Tibial nerve (tissue), 4 donors: ENCODE data around the gene PAPOLG. TPM values are rescaled to one million over a fixed set of nuclear protein-coding genes. Genes with fewer than 3 reads are reported as not detected.

Source experiments
- DNase-seq, 2 donors: peaks; one replicate each; pipeline ENCODE4 v3.0.0-alpha.2; 2019; ENCODE audit warnings: low spot score in 2 of 2
- H3K27ac ChIP-seq, 4 donors: fragments of 200-600 bp; sonication (generic) in 3 of 4; one replicate each; pipeline ENCODE4 v1.5.1; 2017 to 2019; ENCODE audit warnings: mild to moderate bottlenecking in 1 of 4
- H3K27me3 ChIP-seq, 2 donors: fragments of 200-600 bp; sonication (generic) in 1 of 2; one replicate each; pipeline versions ENCODE4 v1.5.1 to v1.6.0; 2017 to 2019
- H3K36me3 ChIP-seq, 3 donors: fragments of 200-600 bp; sonication (generic); one replicate each; pipeline ENCODE4 v1.5.1; 2018 to 2019
- H3K4me1 ChIP-seq, 4 donors: fragments of 200-600 bp; sonication (generic) in 3 of 4; one replicate each; pipeline ENCODE4 v1.5.1; 2017 to 2019
- H3K4me3 ChIP-seq, 4 donors: fragments of 200-600 bp; sonication (generic) in 3 of 4; one replicate each; pipeline ENCODE4 v1.5.1; 2017 to 2019; ENCODE audit warnings: mild to moderate bottlenecking in 1 of 4, moderate library complexity in 1 of 4
- H3K9me3 ChIP-seq, 4 donors: fragments of 200-600 bp; sonication (generic) in 3 of 4; one replicate each; pipeline ENCODE4 v1.5.1; 2017 to 2019
- CTCF ChIP-seq, 5 experiments: fragments of 200-600 bp in 3 of 5; fragments of 450-650 bp in 2 of 5; sonication (generic) in 3 of 5; IDR thresholded peaks; one replicate each; pipeline ENCODE4 v1.5.1; 2016 to 2019; ENCODE audit warnings: antibody characterized with exemption in 5 of 5, mild to moderate bottlenecking in 3 of 5, moderate library complexity in 2 of 5
- EP300 ChIP-seq, 2 donors: sonication (generic); formaldehyde crosslinking; IDR thresholded peaks; one replicate each; pipeline ENCODE4 v1.6.1; 2017; ENCODE audit warnings: antibody characterized with exemption in 2 of 2, mild to moderate bottlenecking in 1 of 2
- POLR2A ChIP-seq, 2 donors: fragments of 450-650 bp; IDR thresholded peaks; one replicate each; pipeline ENCODE4 v1.6.1; 2017; ENCODE audit warnings: antibody characterized with exemption in 2 of 2, mild to moderate bottlenecking in 2 of 2, moderate library complexity in 2 of 2
- whole genome bisulfite sequencing, 2 donors: methylation state at CpG; one replicate each; pipeline ENCODE4 v1.1.5; 2018; 5-methylcytosine and 5-hydroxymethylcytosine counted together
- total RNA-seq, 4 donors: library from RNA; depleted of rRNA; stranded (reverse); fragments of >200 nt; gene quantifications; one replicate each; pipeline ENCODE4 v1.1.0, GENCODE V29; 2016

Gene PAPOLG
- total RNA-seq, 4 donors from 2014 or later: 12.9 to 18.4 (median 14.8) TPM

- peaks cover 0 to 3% (median 0%) of the 10 kb centered on the region in 4 donors for H3K4me1 ChIP-seq
- 52 to 68% methylated on average over 1 of the region's 1 CpG for WGBS, 2 donors
- no peak for TF ChIP-seq CTCF (IDR thresholded peaks at IDR 0.05)
- TF ChIP-seq POLR2A (IDR thresholded peaks at IDR 0.05): no peak
- no peak for TF ChIP-seq EP300 (IDR thresholded peaks at IDR 0.05)
- H3K27me3 ChIP-seq: no peaks in the 10 kb centered on the region
- no peaks in the 10 kb centered on the region for H3K9me3 ChIP-seq
- no peak overlapping the region for H3K4me3 ChIP-seq
- H3K27ac ChIP-seq: no peak overlapping the region
- DNase-seq: no peak
- no peaks in the 10 kb centered on the region for H3K36me3 ChIP-seq
Observed at GRCh38 chr2:60837123-60837522, 81.1 kb downstream of the PAPOLG start.

- Histone ChIP-seq H3K27me3 (no peaks in the 10 kb centered on the region), H3K27ac (no peak overlapping the region), H3K4me3 (no peak overlapping the region), H3K36me3 (no peaks in the 10 kb centered on the region), H3K9me3 (no peaks in the 10 kb centered on the region), H3K4me1 (peaks cover 0 to 3% (median 0%) of the 10 kb centered on the region in 4 donors)
- TF ChIP-seq EP300 (IDR thresholded peaks at IDR 0.05) (no peak), CTCF (IDR thresholded peaks at IDR 0.05) (no peak), POLR2A (IDR thresholded peaks at IDR 0.05) (no peak)
- 46 to 60% methylated on average over 3 of the region's 3 CpGs for WGBS, 2 donors
- no peak for DNase-seq
Observed at GRCh38 chr2:60838481-60838880, 82.4 kb downstream of the PAPOLG start.

DNA sequence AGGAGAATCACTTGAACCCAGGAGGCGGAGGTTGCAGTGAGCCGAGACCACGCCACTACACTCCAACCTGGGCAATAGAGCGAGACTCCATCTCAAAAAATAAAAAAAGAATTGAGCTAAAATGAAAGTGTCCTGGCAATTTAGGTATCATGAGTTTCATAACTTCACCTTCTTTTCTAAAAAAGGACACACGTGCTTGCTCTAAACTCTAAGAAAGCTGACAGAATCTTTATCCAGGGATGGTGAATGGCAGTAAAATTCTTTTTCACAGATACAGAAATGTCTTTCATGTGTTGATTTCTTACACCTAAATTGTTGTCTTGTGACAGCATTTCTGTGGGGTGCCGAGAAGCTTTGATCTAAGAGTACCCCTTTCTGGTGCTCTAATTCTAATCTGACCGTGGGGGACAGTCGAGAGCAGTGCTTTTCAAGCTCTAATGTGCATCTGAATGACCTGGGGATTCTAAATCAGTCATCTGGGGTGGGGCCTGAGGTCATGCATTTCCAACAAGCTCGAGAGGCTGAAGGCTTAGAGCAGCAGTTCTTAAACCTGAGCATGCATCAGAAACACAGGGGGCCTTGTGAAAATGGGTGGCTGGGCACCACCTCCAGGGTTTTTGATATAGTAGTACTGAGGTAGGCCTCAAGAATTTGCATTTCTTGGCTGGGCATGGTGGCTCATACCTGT, 83.2 kb downstream of the PAPOLG start:
- Histone ChIP-seq H3K4me1 (peaks cover 0 to 2% (median 0%) of the 10 kb centered on the region in 4 donors), H3K36me3 (no peaks in the 10 kb centered on the region), H3K27me3 (no peaks in the 10 kb centered on the region), H3K4me3 (no peak overlapping the region), H3K27ac (no peak overlapping the region), H3K9me3 (no peaks in the 10 kb centered on the region)
- 82% methylated on average over 9 of the region's 9 CpGs for WGBS, 2 donors
- TF ChIP-seq CTCF (IDR thresholded peaks at IDR 0.05): no peak
- no peak for TF ChIP-seq EP300 (IDR thresholded peaks at IDR 0.05)
- no peak for TF ChIP-seq POLR2A (IDR thresholded peaks at IDR 0.05)
- no peak for DNase-seq

DNA sequence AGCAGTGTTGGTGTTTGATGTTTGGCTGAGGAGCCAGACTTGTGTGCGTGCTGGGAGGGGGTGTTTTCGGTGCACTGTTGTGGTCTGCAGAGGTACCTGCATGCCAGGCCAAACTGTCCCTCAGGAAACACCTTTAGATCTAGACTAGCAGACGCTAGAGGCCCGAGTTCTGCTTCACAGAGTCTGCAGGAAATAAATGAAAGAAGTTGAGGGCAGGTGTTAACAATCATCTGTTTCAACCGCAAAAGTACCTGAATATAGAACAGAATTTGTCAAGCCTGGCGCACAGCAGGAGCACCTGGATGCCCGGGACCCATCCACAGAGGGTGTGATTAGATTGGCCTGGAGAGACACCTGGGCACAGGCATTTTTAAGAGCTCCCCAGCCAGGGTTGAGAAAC, 84.8 kb downstream of the PAPOLG start:
- Histone ChIP-seq H3K27ac (no peak overlapping the region), H3K27me3 (no peaks in the 10 kb centered on the region), H3K36me3 (no peaks in the 10 kb centered on the region), H3K4me3 (no peak overlapping the region), H3K9me3 (no peaks in the 10 kb centered on the region), H3K4me1 (no peaks in the 10 kb centered on the region)
- TF ChIP-seq POLR2A (IDR thresholded peaks at IDR 0.05): no peak
- no peak for TF ChIP-seq CTCF (IDR thresholded peaks at IDR 0.05)
- no peak for TF ChIP-seq EP300 (IDR thresholded peaks at IDR 0.05)
- 61 to 68% methylated on average over 7 of the region's 7 CpGs for WGBS, 2 donors
- no peak for DNase-seq

GRCh38 chr2:60843006-60843405, 86.9 kb downstream of the PAPOLG start:
- Histone ChIP-seq H3K36me3 (no peaks in the 10 kb centered on the region), H3K9me3 (no peaks in the 10 kb centered on the region), H3K4me3 (no peak overlapping the region), H3K27ac (no peak overlapping the region), H3K27me3 (no peaks in the 10 kb centered on the region), H3K4me1 (no peaks in the 10 kb centered on the region)
- no peak for DNase-seq
- WGBS, 2 donors: 73 to 74% methylated on average over 6 of the region's 6 CpGs
- TF ChIP-seq EP300 (IDR thresholded peaks at IDR 0.05) (no peak), POLR2A (IDR thresholded peaks at IDR 0.05) (no peak), CTCF (IDR thresholded peaks at IDR 0.05) (no peak)
